GM21737 (cell line): ENCODE data around the gene SPATA2L.

Experiments used
- ATAC-seq: cut with Tn5 transposase; IDR thresholded peaks from one replicate; pipeline ENCODE4 v1.9.1; 2021; ENCODE audit warnings: mild to moderate bottlenecking, moderate library complexity; ENCODE audit not compliant: unreplicated experiment

Gene SPATA2L

GRCh38 chr16:89660146-89660545, 41.4 kb downstream of the SPATA2L start:
- no peak for ATAC-seq

GRCh38 chr16:89658221-89658879, 43.2 kb downstream of the SPATA2L start:
- ATAC-seq, result no peak

- peak; percentile 82 for ATAC-seq
Measured at GRCh38 chr16:89657442-89658220, 43.9 kb downstream of the SPATA2L start, which contains the start of the genes CHMP1A and SPATA33. TSS of gene CHMP1A (minus strand) at chr16:89657708. CDS start at chr16:89657588, 120 bp downstream. TSS of gene SPATA33 (plus strand) at chr16:89657836. CDS start at chr16:89657912, 76 bp downstream.

- ATAC-seq, result no peak
Measured at GRCh38 chr16:89656435-89657121, 44.9 kb downstream of the SPATA2L start.

- no peak for ATAC-seq
Measured at GRCh38 chr16:89655062-89655643, 46.4 kb downstream of the SPATA2L start.

- no peak for ATAC-seq
Measured at GRCh38 chr16:89653656-89654295, 47.7 kb downstream of the SPATA2L start.

- no peak for ATAC-seq
Measured at GRCh38 chr16:89651584-89651983, 49.9 kb downstream of the SPATA2L start.

- no peak for ATAC-seq
Measured at GRCh38 chr16:89646906-89647305, 54.6 kb downstream of the SPATA2L start.
